Measurements from ENCODE around the gene KPNB1.

The KPNB1 gene

GRCh38 chr17:47663912-47664623, 14.3 kb downstream of the KPNB1 start:
- 44% methylated on average over 5 of the region's 6 CpGs for WGBS (ENCODE audit: insufficient coverage)
- Histone ChIP-seq H3K4me1 (ENCODE audit: control extremely low read depth in 1 of 4, control insufficient read depth in 4 of 4, insufficient read depth in 4 of 4, low read length in 3 of 4) (peaks cover 7 to 20% (median 12%) of the 10 kb centered on the region in 4 experiments), H3K27ac (ENCODE audit: insufficient read depth in 1 of 2, low read depth in 1 of 2, low read length in 2 of 2, poor library complexity in 1 of 2, severe bottlenecking in 2 of 2) (no peak overlapping the region), H3K36me3 (ENCODE audit: control insufficient read depth in 4 of 4, insufficient read depth in 4 of 4, low read length in 3 of 4) (peaks cover 36 to 86% (median 63%) of the 10 kb centered on the region in 4 experiments), H3K27me3 (replicated peaks in 2 of 5; ENCODE audit: control insufficient read depth in 4 of 5, insufficient read depth in 5 of 5, low read length in 4 of 5) (no peaks in the 10 kb centered on the region), H3K9me3 (ENCODE audit: control extremely low read depth in 1 of 5, control insufficient read depth in 4 of 5, insufficient read depth in 2 of 5, low read depth in 1 of 5, low read length in 4 of 5) (no peaks in the 10 kb centered on the region), H3K4me3 (ENCODE audit: control insufficient read depth in 1 of 7, extremely low read depth in 1 of 7, insufficient read depth in 4 of 7, low read depth in 2 of 7, low read length in 6 of 7) (no peak overlapping the region)
- CTCF ChIA-PET, result interaction anchor here (0.7 to 6.4 kb wide), 25 partner anchors 8 to 137 kb away, joined by 3 to 77 read pairs (median 5); partner anchors contain the start of genes KPNB1 and TBX21
- peak; percentile 69 to 81 (median 73) for DNase-seq
- POLR2A ChIA-PET, result no interaction called here

- no peak for DNase-seq
- CTCF ChIA-PET, result interaction anchor here (0.7 to 6.4 kb wide), 19 partner anchors 10 to 109 kb away, joined by 3 to 77 read pairs (median 9); partner anchors contain the start of genes KPNB1 and TBX21
- H3K4me1 ChIP-seq (ENCODE audit: control extremely low read depth in 1 of 4, control insufficient read depth in 4 of 4, insufficient read depth in 4 of 4, low read length in 3 of 4), result peaks cover 4 to 22% (median 14%) of the 10 kb centered on the region in 4 experiments
- H3K9me3 ChIP-seq (ENCODE audit: control extremely low read depth in 1 of 5, control insufficient read depth in 4 of 5, insufficient read depth in 2 of 5, low read depth in 1 of 5, low read length in 4 of 5), result no peaks in the 10 kb centered on the region
- POLR2A ChIA-PET, result no interaction called here
- H3K27ac ChIP-seq (ENCODE audit: insufficient read depth in 1 of 2, low read depth in 1 of 2, low read length in 2 of 2, poor library complexity in 1 of 2, severe bottlenecking in 2 of 2), result no peak overlapping the region
- no peaks in the 10 kb centered on the region for H3K27me3 ChIP-seq (replicated peaks in 2 of 5; ENCODE audit: control insufficient read depth in 4 of 5, insufficient read depth in 5 of 5, low read length in 4 of 5)
- peaks cover 34 to 86% (median 67%) of the 10 kb centered on the region in 4 experiments for H3K36me3 ChIP-seq (ENCODE audit: control insufficient read depth in 4 of 4, insufficient read depth in 4 of 4, low read length in 3 of 4)
- no peak overlapping the region for H3K4me3 ChIP-seq (ENCODE audit: control insufficient read depth in 1 of 7, extremely low read depth in 1 of 7, insufficient read depth in 4 of 7, low read depth in 2 of 7, low read length in 6 of 7)
Observed at GRCh38 chr17:47664624-47664941, 14.9 kb downstream of the KPNB1 start.

- ChIA-PET CTCF (interaction anchor here (1.1 to 6.4 kb wide), 13 partner anchors 9 to 108 kb away, joined by 3 to 77 read pairs (median 16); partner anchors contain the start of genes KPNB1 and TBX21), POLR2A (no interaction called here)
- H3K27me3 ChIP-seq (replicated peaks in 2 of 5; ENCODE audit: control insufficient read depth in 4 of 5, insufficient read depth in 5 of 5, low read length in 4 of 5), result no peaks in the 10 kb centered on the region
- H3K4me1 ChIP-seq (ENCODE audit: control extremely low read depth in 1 of 4, control insufficient read depth in 4 of 4, insufficient read depth in 4 of 4, low read length in 3 of 4), result peaks cover 10 to 25% (median 16%) of the 10 kb centered on the region in 4 experiments
- H3K27ac ChIP-seq (ENCODE audit: insufficient read depth in 1 of 2, low read depth in 1 of 2, low read length in 2 of 2, poor library complexity in 1 of 2, severe bottlenecking in 2 of 2), result no peak overlapping the region
- H3K9me3 ChIP-seq (ENCODE audit: control extremely low read depth in 1 of 5, control insufficient read depth in 4 of 5, insufficient read depth in 2 of 5, low read depth in 1 of 5, low read length in 4 of 5), result no peaks in the 10 kb centered on the region
- no peak for DNase-seq
- H3K4me3 ChIP-seq (ENCODE audit: control insufficient read depth in 1 of 7, extremely low read depth in 1 of 7, insufficient read depth in 4 of 7, low read depth in 2 of 7, low read length in 6 of 7), result no peak overlapping the region
- 92% methylated on average over 1 of the region's 3 CpGs for WGBS (ENCODE audit: insufficient coverage)
- peaks cover 34 to 88% (median 72%) of the 10 kb centered on the region in 4 experiments for H3K36me3 ChIP-seq (ENCODE audit: control insufficient read depth in 4 of 4, insufficient read depth in 4 of 4, low read length in 3 of 4)
Observed at GRCh38 chr17:47665655-47666054, 15.9 kb downstream of the KPNB1 start.

- CTCF ChIA-PET, result interaction anchor here (0.6 to 1.4 kb wide), 6 partner anchors 7 to 68 kb away, joined by 3 to 6 read pairs (median 4); no protein-coding TSS in a partner anchor
- Histone ChIP-seq H3K27me3 (replicated peaks in 2 of 5; ENCODE audit: control insufficient read depth in 4 of 5, insufficient read depth in 5 of 5, low read length in 4 of 5) (no peaks in the 10 kb centered on the region), H3K4me1 (ENCODE audit: control extremely low read depth in 1 of 4, control insufficient read depth in 4 of 4, insufficient read depth in 4 of 4, low read length in 3 of 4) (peaks cover 9 to 20% (median 15%) of the 10 kb centered on the region in 4 experiments), H3K9me3 (ENCODE audit: control extremely low read depth in 1 of 5, control insufficient read depth in 4 of 5, insufficient read depth in 2 of 5, low read depth in 1 of 5, low read length in 4 of 5) (no peaks in the 10 kb centered on the region), H3K27ac (ENCODE audit: insufficient read depth in 1 of 2, low read depth in 1 of 2, low read length in 2 of 2, poor library complexity in 1 of 2, severe bottlenecking in 2 of 2) (peak overlapping the region in 1 of 2 experiments; percentile 35), H3K36me3 (ENCODE audit: control insufficient read depth in 4 of 4, insufficient read depth in 4 of 4, low read length in 3 of 4) (peaks cover 29 to 88% (median 78%) of the 10 kb centered on the region in 4 experiments), H3K4me3 (ENCODE audit: control insufficient read depth in 1 of 7, extremely low read depth in 1 of 7, insufficient read depth in 4 of 7, low read depth in 2 of 7, low read length in 6 of 7) (no peak overlapping the region)
- POLR2A ChIA-PET, result no interaction called here
- 84% methylated on average over 2 of the region's 4 CpGs for WGBS (ENCODE audit: insufficient coverage)
- no peak for DNase-seq
Observed at GRCh38 chr17:47669081-47669480, 19.4 kb downstream of the KPNB1 start.

GRCh38 chr17:47670064-47670463, 20.3 kb downstream of the KPNB1 start:
- 8% methylated on average over 1 of the region's 1 CpG for WGBS (ENCODE audit: insufficient coverage)
- Histone ChIP-seq H3K9me3 (ENCODE audit: control extremely low read depth in 1 of 5, control insufficient read depth in 4 of 5, insufficient read depth in 2 of 5, low read depth in 1 of 5, low read length in 4 of 5) (no peaks in the 10 kb centered on the region), H3K36me3 (ENCODE audit: control insufficient read depth in 4 of 4, insufficient read depth in 4 of 4, low read length in 3 of 4) (peaks cover 28 to 89% (median 81%) of the 10 kb centered on the region in 4 experiments), H3K27ac (ENCODE audit: insufficient read depth in 1 of 2, low read depth in 1 of 2, low read length in 2 of 2, poor library complexity in 1 of 2, severe bottlenecking in 2 of 2) (peak overlapping the region in 1 of 2 experiments; percentile 35), H3K27me3 (replicated peaks in 2 of 5; ENCODE audit: control insufficient read depth in 4 of 5, insufficient read depth in 5 of 5, low read length in 4 of 5) (no peaks in the 10 kb centered on the region), H3K4me3 (ENCODE audit: control insufficient read depth in 1 of 7, extremely low read depth in 1 of 7, insufficient read depth in 4 of 7, low read depth in 2 of 7, low read length in 6 of 7) (no peak overlapping the region), H3K4me1 (ENCODE audit: control extremely low read depth in 1 of 4, control insufficient read depth in 4 of 4, insufficient read depth in 4 of 4, low read length in 3 of 4) (peaks cover 9 to 20% (median 14%) of the 10 kb centered on the region in 4 experiments)
- ChIA-PET POLR2A (no interaction called here), CTCF (interaction anchor here (1.0 kb wide), 2 partner anchors 20 to 22 kb away, joined by 3 to 6 read pairs; no protein-coding TSS in a partner anchor)
- peak; percentile 37 to 72 (median 68) for DNase-seq

GRCh38 chr17:47674499-47674898, 24.8 kb downstream of the KPNB1 start:
- DNase-seq, result no peak
- Histone ChIP-seq H3K4me1 (ENCODE audit: control extremely low read depth in 1 of 4, control insufficient read depth in 4 of 4, insufficient read depth in 4 of 4, low read length in 3 of 4) (peaks cover 4 to 12% (median 8%) of the 10 kb centered on the region in 4 experiments), H3K27ac (ENCODE audit: insufficient read depth in 1 of 2, low read depth in 1 of 2, low read length in 2 of 2, poor library complexity in 1 of 2, severe bottlenecking in 2 of 2) (no peak overlapping the region), H3K36me3 (ENCODE audit: control insufficient read depth in 4 of 4, insufficient read depth in 4 of 4, low read length in 3 of 4) (peaks cover 31 to 94% (median 87%) of the 10 kb centered on the region in 4 experiments), H3K4me3 (ENCODE audit: control insufficient read depth in 1 of 7, extremely low read depth in 1 of 7, insufficient read depth in 4 of 7, low read depth in 2 of 7, low read length in 6 of 7) (no peak overlapping the region), H3K9me3 (ENCODE audit: control extremely low read depth in 1 of 5, control insufficient read depth in 4 of 5, insufficient read depth in 2 of 5, low read depth in 1 of 5, low read length in 4 of 5) (no peaks in the 10 kb centered on the region), H3K27me3 (replicated peaks in 2 of 5; ENCODE audit: control insufficient read depth in 4 of 5, insufficient read depth in 5 of 5, low read length in 4 of 5) (no peaks in the 10 kb centered on the region)
- CTCF ChIA-PET, result interaction anchor here (1.1 to 1.9 kb wide), 4 partner anchors 11 to 19 kb away, joined by 4 to 22 read pairs (median 5); no protein-coding TSS in a partner anchor
- POLR2A ChIA-PET, result interaction anchor here (0.7 to 0.9 kb wide), 2 partner anchors 18 to 24 kb away, joined by 3 read pairs; no protein-coding TSS in a partner anchor
- 95% methylated on average over 4 of the region's 4 CpGs for WGBS (ENCODE audit: insufficient coverage)

All from common myeloid progenitor, CD34-positive (primary cell).